Ramos (cell line): ENCODE measurements around the gene ANKUB1.

ENCODE experiments used
- in situ Hi-C: fragments of 300-500 bp; cut with MboI; formaldehyde crosslinking; loops from one replicate; pipeline ENCODE4 v1.14.3; 2022; ENCODE audit warnings: low sequenced_read_pairs; ENCODE audit not compliant: unreplicated experiment

Gene ANKUB1

DNA sequence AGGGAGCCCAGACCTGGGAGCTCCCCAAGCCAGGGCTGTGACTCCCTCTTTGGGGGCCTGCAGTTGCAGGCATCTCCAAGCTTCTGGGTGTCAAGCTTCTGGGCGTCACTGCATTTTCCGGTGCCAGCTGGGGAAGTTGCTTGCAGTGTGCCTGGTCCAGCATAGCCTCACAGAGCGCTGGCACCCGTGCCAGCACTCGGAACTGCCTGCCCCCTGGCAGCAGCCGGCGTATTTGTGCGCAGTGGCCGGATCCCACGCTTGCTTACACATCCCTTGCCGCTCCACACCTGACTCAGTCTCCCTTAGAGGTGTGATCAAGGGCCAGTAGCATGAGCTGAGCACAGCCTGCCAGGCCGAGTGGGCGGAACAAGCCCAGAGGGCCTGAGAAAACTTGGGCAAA, 77.1 kb downstream of the ANKUB1 start:
- in situ Hi-C loops, result no loop called here

DNA sequence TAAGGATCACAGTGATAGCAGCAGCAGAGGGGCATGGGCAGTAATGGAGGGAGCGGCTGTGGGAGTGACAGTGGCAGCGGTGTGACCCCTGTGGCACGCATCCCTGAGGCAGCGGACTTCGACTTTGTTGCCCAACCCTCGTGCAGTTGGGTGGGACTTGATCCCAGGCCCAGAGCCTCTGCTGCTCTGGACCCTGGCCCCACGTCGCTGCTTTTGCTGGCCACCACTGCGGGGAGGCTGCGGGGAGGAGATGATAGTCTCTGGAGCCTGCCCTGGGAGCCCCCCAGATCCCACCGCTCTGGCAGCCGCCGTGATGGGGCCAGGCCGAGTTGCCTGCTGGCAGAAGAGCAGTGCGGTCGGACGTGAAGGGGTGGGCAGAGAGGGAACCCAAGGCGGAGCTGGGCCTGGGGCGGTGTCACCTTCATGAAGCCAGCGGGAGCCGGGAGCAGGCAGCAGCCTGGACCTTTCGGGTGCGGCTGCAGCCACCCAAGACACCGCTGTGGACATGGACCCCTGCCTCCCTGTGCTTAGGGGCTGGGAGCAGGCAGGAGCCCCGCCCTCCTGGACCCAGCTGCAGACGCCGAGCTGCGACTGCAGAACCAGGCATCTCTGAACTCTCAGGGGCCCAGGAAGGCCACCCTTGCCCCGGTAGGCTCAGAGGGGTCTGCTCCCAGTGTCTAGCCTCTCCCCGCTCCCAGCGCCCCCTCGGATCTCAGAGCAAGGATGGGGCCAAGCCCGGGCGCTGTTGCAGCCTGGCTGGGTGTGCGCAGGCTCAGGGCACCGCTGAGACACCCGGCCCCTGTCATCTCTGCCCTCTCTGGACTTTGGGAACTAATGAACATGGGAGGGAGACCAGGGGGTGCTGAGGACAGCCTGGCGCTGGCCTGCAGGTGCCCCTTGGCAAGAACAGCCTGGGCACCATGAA, 78.4 kb downstream of the ANKUB1 start:
- in situ Hi-C loops, result no loop called here
